K562 (cell line): ENCODE measurements around the gene DAPK1. TPM values are rescaled to one million over a fixed set of nuclear protein-coding genes. Genes with fewer than 3 reads are reported as not detected.

ENCODE experiments used
- CUX1 ChIP-seq: fragments of 200-800 bp; sonication (Bioruptor generic); IDR thresholded peaks from 2 replicates; pipeline ENCODE4 v1.6.1; 2016; ENCODE audit warnings: missing genetic modification characterization, missing compliant biosample characterization
- ELF4 ChIP-seq: fragments of 450-650 bp; formaldehyde crosslinking; IDR thresholded peaks from 2 replicates; pipeline ENCODE4 v1.4.0; 2022; ENCODE audit warnings: missing genetic modification characterization
- HMG20B ChIP-seq: fragments of 250-450 bp; sonication (Bioruptor Pico); IDR thresholded peaks from 2 replicates; pipeline ENCODE4 v1.5.0; 2021; ENCODE audit warnings: mild to moderate bottlenecking
- KLF16 ChIP-seq: IDR thresholded peaks from 2 replicates; pipeline ENCODE4 v1.6.1; 2016; ENCODE audit warnings: antibody characterized with exemption
- RBM17 ChIP-seq: fragments of 200-400 bp; formaldehyde crosslinking; IDR thresholded peaks from 2 replicates; pipeline ENCODE4 v1.6.1; 2017; ENCODE audit warnings: low read depth, mild to moderate bottlenecking, low read length, borderline replicate concordance
- SMAD1 ChIP-seq: fragments of 150-350 bp; IDR thresholded peaks from 2 replicates; pipeline ENCODE4 v1.6.1; 2014; ENCODE audit warnings: low read length, low read depth; ENCODE audit not compliant: partially characterized antibody
- STAG1 ChIP-seq: sonication (generic); formaldehyde crosslinking; IDR thresholded peaks from 2 replicates; pipeline ENCODE4 v1.5.0; 2020; ENCODE audit warnings: missing genetic modification reagents, borderline replicate concordance
- TEAD1 ChIP-seq, 2 experiments: fragments of 450-650 bp in 1 of 2; sonication (generic) in 1 of 2; formaldehyde crosslinking; IDR thresholded peaks; 2 replicates each; pipeline versions ENCODE4 v1.4.0 to v1.8.0; 2020 to 2022; ENCODE audit warnings: mild to moderate bottlenecking in 2 of 2, missing genetic modification reagents in 1 of 2
- ZNF316 ChIP-seq: fragments of 450-650 bp; IDR thresholded peaks from 2 replicates; pipeline ENCODE4 v1.6.1; 2016
- ZNF609 ChIP-seq: sonication (generic); formaldehyde crosslinking; IDR thresholded peaks from 2 replicates; pipeline ENCODE4 v1.8.1; 2023; ENCODE audit warnings: missing genetic modification reagents, mild to moderate bottlenecking, borderline replicate concordance
- polyA plus RNA-seq, 8 experiments: library from polyadenylated mRNA; depleted of rRNA in 4 of 8; stranded (reverse) in 5 of 8; unstranded in 3 of 8; fragments of >200 nt; fragmentation: Nextera tagmentation in 2 of 8; fragmentation: Illumina TruSeq in 1 of 8; extraction: Ambion mirVana in 2 of 8; extraction: Trizol in 1 of 8; gene quantifications; 2 replicates each; pipeline versions ENCODE4 v1.2.1 to v1.2.3, GENCODE V29; 2011 to 2014; ENCODE audit warnings: inconsistent platforms in 1 of 8, missing spikeins in 1 of 8
- total RNA-seq, 7 experiments: library from RNA; depleted of rRNA in 6 of 7; stranded (reverse); fragments of >200 nt in 6 of 7; fragmentation: Illumina TruSeq in 2 of 7; extraction: Trizol in 2 of 7; gene quantifications; 2 replicates each; pipeline versions ENCODE4 v1.2.1 to v1.2.3, GENCODE V29; 2011 to 2021; ENCODE audit warnings: low replicate concordance in 1 of 7

The DAPK1 gene
- total and polyA plus RNA-seq, 9 of the 15 experiments (the other 6 are each of a cell fraction or from before 2014, with no cell fraction given) = 1.7 to 26.4 (median 15.8) TPM

GRCh38 chr9:87619346-87619745, 121.7 kb downstream of the DAPK1 start (continued):
- TF ChIP-seq HMG20B (no peak), TEAD1 (CRISPR knock-in tag; IDR thresholded peaks at IDR 0.05) (no peak), ELF4 (CRISPR knock-in tag) (no peak), ZNF316 (no peak), KLF16 (no peak), SMAD1 (no peak), CUX1 (CRISPR knock-in tag) (no peak), STAG1 (CRISPR knock-in tag) (no peak), ZNF609 (CRISPR knock-in tag) (no peak), RBM17 (no peak)
